Liver (tissue), 9 donors: Measurements from ENCODE around the gene CAMK2B. TPM values are rescaled to one million over a fixed set of nuclear protein-coding genes. Genes with fewer than 3 reads are reported as not detected.

ENCODE experiments used
- DNase-seq: peaks from one replicate; pipeline ENCODE4 v3.0.0-alpha.2; 2017; ENCODE audit warnings: low spot score
- H3K27ac ChIP-seq, 2 donors: one replicate each; pipeline ENCODE4 v1.7.0; 2013; ENCODE audit warnings: inconsistent platforms in 2 of 2, low read length in 2 of 2, control low read depth in 1 of 2, low read depth in 1 of 2, mild to moderate bottlenecking in 1 of 2
- H3K27me3 ChIP-seq, 4 donors: one replicate each; pipeline versions ENCODE4 v1.6.1 to v1.7.0; 2013; ENCODE audit warnings: low read length in 3 of 4, inconsistent platforms in 1 of 4, mild to moderate bottlenecking in 1 of 4, moderate library complexity in 1 of 4; ENCODE audit not compliant: control insufficient read depth in 4 of 4, insufficient read depth in 4 of 4
- H3K36me3 ChIP-seq, 4 donors: one replicate each; pipeline versions ENCODE4 v1.6.1 to v1.7.0; 2013; ENCODE audit warnings: low read length in 3 of 4, mild to moderate bottlenecking in 3 of 4, low read depth in 1 of 4, moderate library complexity in 1 of 4; ENCODE audit not compliant: control insufficient read depth in 4 of 4, insufficient read depth in 3 of 4
- H3K4me1 ChIP-seq, 4 donors: one replicate each; pipeline versions ENCODE4 v1.6.1 to v1.7.0; 2013; ENCODE audit warnings: low read length in 3 of 4, mild to moderate bottlenecking in 3 of 4, moderate library complexity in 1 of 4; ENCODE audit not compliant: control insufficient read depth in 4 of 4, insufficient read depth in 4 of 4
- H3K4me3 ChIP-seq, 3 donors: one replicate each; pipeline versions ENCODE4 v1.6.1 to v1.7.0; 2013; ENCODE audit warnings: low read length in 3 of 3, control low read depth in 1 of 3, low read depth in 1 of 3, mild to moderate bottlenecking in 1 of 3
- H3K9ac ChIP-seq, 2 donors: one replicate each; pipeline ENCODE4 v1.7.0; 2013; ENCODE audit warnings: low read length in 2 of 2, mild to moderate bottlenecking in 2 of 2, moderate library complexity in 2 of 2, control low read depth in 1 of 2, low read depth in 1 of 2
- H3K9me3 ChIP-seq, 4 donors: one replicate each; pipeline versions ENCODE4 v1.6.1 to v1.7.0; 2013; ENCODE audit warnings: low read length in 3 of 4; ENCODE audit not compliant: control insufficient read depth in 4 of 4
- EGR1 ChIP-seq, 2 donors: IDR thresholded peaks; 2 replicates each; pipeline ENCODE4 v1.6.1; 2016 to 2018; ENCODE audit warnings: antibody characterized with exemption in 2 of 2, low read depth in 2 of 2
- FOXA1 ChIP-seq: IDR thresholded peaks from 2 replicates; pipeline ENCODE4 v1.6.1; 2016; ENCODE audit warnings: antibody characterized with exemption
- FOXA2 ChIP-seq: IDR thresholded peaks from 2 replicates; pipeline ENCODE4 v1.6.1; 2016; ENCODE audit warnings: antibody characterized with exemption
- GABPA ChIP-seq, 2 donors: IDR thresholded peaks in 1 of 2; conservative IDR thresholded peaks in 1 of 2; 2 replicates each; pipeline ENCODE4 v1.6.1; 2016; ENCODE audit warnings: antibody characterized with exemption in 2 of 2, mild to moderate bottlenecking in 1 of 2, moderate library complexity in 1 of 2
- HNF4A ChIP-seq, 2 donors: conservative IDR thresholded peaks; 2 replicates each; pipeline ENCODE4 v1.6.1; 2016; ENCODE audit warnings: antibody characterized with exemption in 2 of 2, mild to moderate bottlenecking in 2 of 2
- HNF4G ChIP-seq: IDR thresholded peaks from 2 replicates; pipeline ENCODE4 v1.6.1; 2016; ENCODE audit warnings: antibody characterized with exemption
- MAX ChIP-seq: IDR thresholded peaks from 2 replicates; pipeline ENCODE4 v1.6.1; 2016; ENCODE audit warnings: antibody characterized with exemption
- NR2F2 ChIP-seq: IDR thresholded peaks from 2 replicates; pipeline ENCODE4 v1.6.1; 2016; ENCODE audit warnings: antibody characterized with exemption
- RAD21 ChIP-seq, 2 donors: IDR thresholded peaks; 2 replicates each; pipeline ENCODE4 v1.6.1; 2016; ENCODE audit warnings: antibody characterized with exemption in 2 of 2, mild to moderate bottlenecking in 2 of 2
- RXRA ChIP-seq, 2 donors: IDR thresholded peaks; 2 replicates each; pipeline ENCODE4 v1.6.1; 2017 to 2018; ENCODE audit warnings: antibody characterized with exemption in 2 of 2, mild to moderate bottlenecking in 1 of 2
- SP1 ChIP-seq: IDR thresholded peaks from 2 replicates; pipeline ENCODE4 v1.6.1; 2018; ENCODE audit warnings: antibody characterized with exemption, mild to moderate bottlenecking
- TAF1 ChIP-seq: conservative IDR thresholded peaks from 2 replicates; pipeline ENCODE4 v1.6.1; 2016; ENCODE audit warnings: antibody characterized with exemption, mild to moderate bottlenecking
- WGBS: extraction: QIAGEN DNeasy Blood & Tissue Kit; methylation state at CpG from one replicate; pipeline ENCODE4 v1.1.7; 2013; 5-methylcytosine and 5-hydroxymethylcytosine counted together
- polyA plus RNA-seq, 2 donors: library from polyadenylated mRNA; stranded (reverse) in 1 of 2; unstranded in 1 of 2; fragments of 200-250 nt in 1 of 2; fragments of >200 nt in 1 of 2; fragmentation: Nextera tagmentation in 1 of 2; extraction: Ambion mirVana in 1 of 2; gene quantifications; one replicate each; pipeline versions ENCODE4 v1.2.1 to v1.2.3, GENCODE V29; 2013 to 2015
- total RNA-seq, 2 donors: library from RNA; depleted of rRNA; stranded (reverse); fragments of >200 nt; gene quantifications; one replicate each; pipeline ENCODE4 v1.2.3, GENCODE V29; 2014
- TF ChIP-seq, protein P1 (sequence below): IDR thresholded peaks from 2 replicates; pipeline ENCODE4 v1.6.1; 2016; ENCODE audit warnings: antibody characterized with exemption
- TF ChIP-seq, protein P2 (sequence below): IDR thresholded peaks from 2 replicates; pipeline ENCODE4 v1.6.1; 2016; ENCODE audit warnings: antibody characterized with exemption
- TF ChIP-seq, protein P3 (sequence below): fragments of 150-350 bp; IDR thresholded peaks from 2 replicates; pipeline ENCODE4 v1.5.1; 2017; ENCODE audit warnings: improper control_type of control experiment, low read depth, low read length; ENCODE audit not compliant: missing input control
- TF ChIP-seq, protein P4 (sequence below): IDR thresholded peaks from 2 replicates; pipeline ENCODE4 v1.6.1; 2016; ENCODE audit warnings: antibody characterized with exemption, mild to moderate bottlenecking
- donor health status: healthy.
- donor health status: healthy.
- donor health status: healthy.
- donor health status: healthy.
- donor health status: healthy.

The CAMK2B gene
- total and polyA plus RNA-seq, 4 donors = 2.1 to 3.3 (median 2.2) TPM; not detected in 1

GRCh38 chr7:44257618-44258422 lies 67.6 kb downstream of the CAMK2B start:
- Histone ChIP-seq H3K4me3 (no peak overlapping the region), H3K36me3 (no peaks in the 10 kb centered on the region), H3K9me3 (no peaks in the 10 kb centered on the region), H3K27me3 (no peaks in the 10 kb centered on the region), H3K4me1 (peaks cover 0 to 12% (median 2%) of the 10 kb centered on the region in 4 donors), H3K27ac (peak overlapping the region; percentile 49 to 61), H3K9ac (peak overlapping the region in 1 of 2 donors; percentile 7)
- TF ChIP-seq, protein P1, sequence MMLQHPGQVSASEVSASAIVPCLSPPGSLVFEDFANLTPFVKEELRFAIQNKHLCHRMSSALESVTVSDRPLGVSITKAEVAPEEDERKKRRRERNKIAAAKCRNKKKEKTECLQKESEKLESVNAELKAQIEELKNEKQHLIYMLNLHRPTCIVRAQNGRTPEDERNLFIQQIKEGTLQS = no peak
- TF ChIP-seq HNF4A (conservative IDR thresholded peaks at IDR 0.05) = no peak
- TF ChIP-seq, protein P2, sequence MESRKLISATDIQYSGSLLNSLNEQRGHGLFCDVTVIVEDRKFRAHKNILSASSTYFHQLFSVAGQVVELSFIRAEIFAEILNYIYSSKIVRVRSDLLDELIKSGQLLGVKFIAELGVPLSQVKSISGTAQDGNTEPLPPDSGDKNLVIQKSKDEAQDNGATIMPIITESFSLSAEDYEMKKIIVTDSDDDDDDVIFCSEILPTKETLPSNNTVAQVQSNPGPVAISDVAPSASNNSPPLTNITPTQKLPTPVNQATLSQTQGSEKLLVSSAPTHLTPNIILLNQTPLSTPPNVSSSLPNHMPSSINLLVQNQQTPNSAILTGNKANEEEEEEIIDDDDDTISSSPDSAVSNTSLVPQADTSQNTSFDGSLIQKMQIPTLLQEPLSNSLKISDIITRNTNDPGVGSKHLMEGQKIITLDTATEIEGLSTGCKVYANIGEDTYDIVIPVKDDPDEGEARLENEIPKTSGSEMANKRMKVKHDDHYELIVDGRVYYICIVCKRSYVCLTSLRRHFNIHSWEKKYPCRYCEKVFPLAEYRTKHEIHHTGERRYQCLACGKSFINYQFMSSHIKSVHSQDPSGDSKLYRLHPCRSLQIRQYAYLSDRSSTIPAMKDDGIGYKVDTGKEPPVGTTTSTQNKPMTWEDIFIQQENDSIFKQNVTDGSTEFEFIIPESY = no peak
- TF ChIP-seq RAD21 (IDR thresholded peaks at IDR 0.05) = no peak
- no peak for TF ChIP-seq EGR1 (IDR thresholded peaks at IDR 0.05; ENCODE audit: low read depth in 2 of 2)
- peak; percentile 89 for TF ChIP-seq NR2F2
- TF ChIP-seq GABPA (IDR thresholded peaks at IDR 0.05 in 1 of 2, conservative IDR thresholded peaks at IDR 0.05 in 1 of 2) = no peak
- TF ChIP-seq, protein P3, sequence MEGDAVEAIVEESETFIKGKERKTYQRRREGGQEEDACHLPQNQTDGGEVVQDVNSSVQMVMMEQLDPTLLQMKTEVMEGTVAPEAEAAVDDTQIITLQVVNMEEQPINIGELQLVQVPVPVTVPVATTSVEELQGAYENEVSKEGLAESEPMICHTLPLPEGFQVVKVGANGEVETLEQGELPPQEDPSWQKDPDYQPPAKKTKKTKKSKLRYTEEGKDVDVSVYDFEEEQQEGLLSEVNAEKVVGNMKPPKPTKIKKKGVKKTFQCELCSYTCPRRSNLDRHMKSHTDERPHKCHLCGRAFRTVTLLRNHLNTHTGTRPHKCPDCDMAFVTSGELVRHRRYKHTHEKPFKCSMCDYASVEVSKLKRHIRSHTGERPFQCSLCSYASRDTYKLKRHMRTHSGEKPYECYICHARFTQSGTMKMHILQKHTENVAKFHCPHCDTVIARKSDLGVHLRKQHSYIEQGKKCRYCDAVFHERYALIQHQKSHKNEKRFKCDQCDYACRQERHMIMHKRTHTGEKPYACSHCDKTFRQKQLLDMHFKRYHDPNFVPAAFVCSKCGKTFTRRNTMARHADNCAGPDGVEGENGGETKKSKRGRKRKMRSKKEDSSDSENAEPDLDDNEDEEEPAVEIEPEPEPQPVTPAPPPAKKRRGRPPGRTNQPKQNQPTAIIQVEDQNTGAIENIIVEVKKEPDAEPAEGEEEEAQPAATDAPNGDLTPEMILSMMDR = peak; percentile 5
- TF ChIP-seq TAF1 = no peak
- no peak for TF ChIP-seq HNF4G
- TF ChIP-seq SP1 = peak; percentile 55
- no peak for TF ChIP-seq FOXA2
- TF ChIP-seq FOXA1 = no peak
- TF ChIP-seq, protein P4, sequence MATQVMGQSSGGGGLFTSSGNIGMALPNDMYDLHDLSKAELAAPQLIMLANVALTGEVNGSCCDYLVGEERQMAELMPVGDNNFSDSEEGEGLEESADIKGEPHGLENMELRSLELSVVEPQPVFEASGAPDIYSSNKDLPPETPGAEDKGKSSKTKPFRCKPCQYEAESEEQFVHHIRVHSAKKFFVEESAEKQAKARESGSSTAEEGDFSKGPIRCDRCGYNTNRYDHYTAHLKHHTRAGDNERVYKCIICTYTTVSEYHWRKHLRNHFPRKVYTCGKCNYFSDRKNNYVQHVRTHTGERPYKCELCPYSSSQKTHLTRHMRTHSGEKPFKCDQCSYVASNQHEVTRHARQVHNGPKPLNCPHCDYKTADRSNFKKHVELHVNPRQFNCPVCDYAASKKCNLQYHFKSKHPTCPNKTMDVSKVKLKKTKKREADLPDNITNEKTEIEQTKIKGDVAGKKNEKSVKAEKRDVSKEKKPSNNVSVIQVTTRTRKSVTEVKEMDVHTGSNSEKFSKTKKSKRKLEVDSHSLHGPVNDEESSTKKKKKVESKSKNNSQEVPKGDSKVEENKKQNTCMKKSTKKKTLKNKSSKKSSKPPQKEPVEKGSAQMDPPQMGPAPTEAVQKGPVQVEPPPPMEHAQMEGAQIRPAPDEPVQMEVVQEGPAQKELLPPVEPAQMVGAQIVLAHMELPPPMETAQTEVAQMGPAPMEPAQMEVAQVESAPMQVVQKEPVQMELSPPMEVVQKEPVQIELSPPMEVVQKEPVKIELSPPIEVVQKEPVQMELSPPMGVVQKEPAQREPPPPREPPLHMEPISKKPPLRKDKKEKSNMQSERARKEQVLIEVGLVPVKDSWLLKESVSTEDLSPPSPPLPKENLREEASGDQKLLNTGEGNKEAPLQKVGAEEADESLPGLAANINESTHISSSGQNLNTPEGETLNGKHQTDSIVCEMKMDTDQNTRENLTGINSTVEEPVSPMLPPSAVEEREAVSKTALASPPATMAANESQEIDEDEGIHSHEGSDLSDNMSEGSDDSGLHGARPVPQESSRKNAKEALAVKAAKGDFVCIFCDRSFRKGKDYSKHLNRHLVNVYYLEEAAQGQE = no peak
- peak; percentile 46 to 75 for TF ChIP-seq RXRA (IDR thresholded peaks at IDR 0.05)
- TF ChIP-seq MAX = no peak
- DNase-seq = peak; percentile 49
- 71% methylated on average over 18 of the region's 18 CpGs for WGBS
